IPS-NIHi11 (cell line): ENCODE measurements around the gene SV2B.
A peak's percentile ranks its signal among the peaks of the same experiment; 100 is the strongest.
"Not testable (repeated sequence)": the region's sequence is repeated elsewhere in the genome, so short reads cannot be mapped to it uniquely, and the experiment has no call there.

Source experiments
- DNase-seq: peaks from one replicate; pipeline ENCODE4 v3.0.0; 2012; ENCODE audit warnings: mixed read lengths, low spot score

SV2B gene

GRCh38 chr15:91099995-91100813 is at the start of gene SV2B:
Gene SV2B (plus strand): TSS chr15:91100257. CDS start chr15:91226264, 126,007 bp downstream.
- peak; percentile 66 for DNase-seq

GRCh38 chr15:91051248-91051647 is 48.8 kb upstream of the SV2B start:
- no peak for DNase-seq

GRCh38 chr15:91054816-91055215 is 45.2 kb upstream of the SV2B start:
- no peak for DNase-seq

GRCh38 chr15:91055548-91056331 is 44.3 kb upstream of the SV2B start:
- peak; percentile 92 for DNase-seq

GRCh38 chr15:91061230-91061629 is 38.8 kb upstream of the SV2B start:
- DNase-seq, result no peak

- DNase-seq, result no peak
These were observed 38.1 kb upstream of the SV2B start for GRCh38 chr15:91061997-91062396.

- DNase-seq, result no peak
These were observed 34.6 kb upstream of the SV2B start for GRCh38 chr15:91065505-91065904.

- no peak for DNase-seq
These were observed 33.0 kb upstream of the SV2B start for GRCh38 chr15:91067036-91067435.

- DNase-seq, result no peak
These were observed 31.6 kb upstream of the SV2B start for GRCh38 chr15:91068436-91068835.

GRCh38 chr15:91068966-91069365 is 31.1 kb upstream of the SV2B start:
- DNase-seq, result no peak

GRCh38 chr15:91070872-91071271 is 29.2 kb upstream of the SV2B start:
- no peak for DNase-seq

- DNase-seq, result no peak
These were observed 27.9 kb upstream of the SV2B start for GRCh38 chr15:91072161-91072560.

- no peak for DNase-seq
These were observed 27.0 kb upstream of the SV2B start for GRCh38 chr15:91073077-91073476.

GRCh38 chr15:91073768-91074167 is 26.3 kb upstream of the SV2B start:
- DNase-seq, result no peak

GRCh38 chr15:91075739-91076138 is 24.3 kb upstream of the SV2B start:
- no peak for DNase-seq

- no peak for DNase-seq
These were observed 23.0 kb upstream of the SV2B start for GRCh38 chr15:91077029-91077428.

GRCh38 chr15:91093866-91094265 is 6.2 kb upstream of the SV2B start:
- not testable (repeated sequence) for DNase-seq

GRCh38 chr15:91098451-91098850 is 1.6 kb upstream of the SV2B start:
- no peak for DNase-seq

GRCh38 chr15:91099616-91099994 is 452 bp upstream of the SV2B start:
- peak; percentile 49 for DNase-seq

GRCh38 chr15:91100814-91101607 is 954 bp downstream of the SV2B start:
- no peak for DNase-seq

GRCh38 chr15:91101608-91101920 is 1.5 kb downstream of the SV2B start:
- DNase-seq, result no peak

- no peak for DNase-seq
These were observed 2.7 kb downstream of the SV2B start for GRCh38 chr15:91102546-91103330.
